Measurements from ENCODE around the gene ANXA5. TPM values are rescaled to one million over a fixed set of nuclear protein-coding genes. Genes with fewer than 3 reads are reported as not detected.

The ANXA5 gene
- total RNA-seq, result 494 and 496 TPM in 2 replicates

DNA sequence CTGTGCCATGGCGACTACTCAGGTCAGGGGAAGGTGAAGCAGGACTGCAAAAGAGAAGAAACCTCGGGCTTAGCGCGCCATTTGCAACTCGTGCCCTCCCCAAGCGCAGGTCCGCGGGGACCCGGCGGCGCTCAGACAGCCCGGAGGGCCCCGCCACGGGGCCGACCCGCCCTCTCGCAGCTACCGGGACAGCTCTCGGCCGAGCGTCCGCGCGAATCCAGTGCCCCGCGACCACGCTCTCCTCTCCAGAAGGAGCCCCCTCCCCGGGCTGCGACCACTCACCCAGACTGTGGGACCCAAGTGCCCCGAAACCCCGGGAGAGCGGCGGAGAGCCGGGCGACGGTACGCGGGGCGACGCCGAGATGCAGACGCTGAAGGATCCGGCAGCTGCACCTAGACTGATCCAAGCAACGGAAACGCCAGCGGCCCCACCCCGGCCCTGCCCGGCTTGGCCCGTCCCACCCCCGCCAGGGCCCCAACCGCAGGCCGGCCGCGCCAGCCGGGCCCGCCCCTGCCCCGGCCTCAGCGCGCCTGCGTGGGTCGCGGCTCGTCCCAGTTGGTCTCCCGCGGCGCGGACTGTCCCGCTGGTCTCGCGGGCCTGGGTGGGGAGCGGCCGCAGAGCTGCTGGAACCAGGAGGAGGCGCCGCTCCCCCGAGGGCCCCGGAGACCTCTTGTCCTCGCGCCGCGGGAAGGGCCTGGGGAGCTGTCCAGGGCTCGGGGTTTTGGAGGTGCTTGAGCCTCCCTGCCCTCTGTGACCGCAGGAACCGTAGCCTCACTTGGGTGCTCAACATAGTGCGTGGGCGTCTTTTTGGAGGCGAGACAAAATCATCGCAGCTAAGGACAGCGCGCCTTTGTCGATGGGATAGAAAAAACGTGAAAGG lies at the start of gene ANXA5:
Gene ANXA5, minus strand, starts transcription at position 400 of the 881 bp plus-strand sequence. Its CDS starts 391 bp downstream, at position 9.

Other genes starting within 250 kb of the ANXA5 start
- gene SMIM43, start 68.2 kb upstream of the ANXA5 start, total RNA-seq, result 0.38 and 1.3 TPM in 2 replicates
- gene EXOSC9, start 104.3 kb upstream of the ANXA5 start, total RNA-seq, result 32.7 and 52.5 TPM in 2 replicates
- gene CCNA2, start 126.9 kb upstream of the ANXA5 start, total RNA-seq, result 35.9 and 75.8 TPM in 2 replicates
- gene BBS7, start 173.5 kb upstream of the ANXA5 start, total RNA-seq, result 13.1 and 20.6 TPM in 2 replicates